ENCODE data around the gene MIEN1. TPM values are rescaled to one million over a fixed set of nuclear protein-coding genes. Genes with fewer than 3 reads are reported as not detected.

Gene MIEN1
- total and polyA plus RNA-seq, 2 of the 13 experiments (the other 11 are each of a cell fraction or from before 2014, with no cell fraction given) = 40.6 to 56.6 TPM

- Histone ChIP-seq H3K36me3 (replicated peaks in 1 of 2; ENCODE audit: control insufficient read depth in 1 of 2, insufficient read depth in 2 of 2, low read length in 2 of 2) (no peaks in the 10 kb centered on the region), H3K9ac (ENCODE audit: insufficient read depth, low read depth, low read length) (no peak overlapping the region), H3K4me1 (ENCODE audit: insufficient read depth, low read length) (no peaks in the 10 kb centered on the region), H3K9me3 (ENCODE audit: low read length) (no peaks in the 10 kb centered on the region), H2AFZ (ENCODE audit: low read length) (no peak overlapping the region), H3K27ac (ENCODE audit: extremely low read length, insufficient read depth, low read length) (no peak overlapping the region), H3K4me2 (ENCODE audit: low read depth, low read length) (no peak overlapping the region), H3K27me3 (ENCODE audit: control insufficient read depth in 1 of 2, insufficient read depth in 2 of 2, low read length in 2 of 2) (peaks cover 0 to 41% of the 10 kb centered on the region in 2 experiments; a peak in 3 of 5 replicates), H3K4me3 (replicated peaks in 1 of 3; ENCODE audit: insufficient read depth in 1 of 3, low read depth in 2 of 3, low read length in 3 of 3) (no peak overlapping the region), H3K79me2 (ENCODE audit: insufficient read depth, low read length) (no peaks in the 10 kb centered on the region), H4K20me1 (ENCODE audit: insufficient read depth, low read length) (no peaks in the 10 kb centered on the region)
- ChIA-PET CTCF (ENCODE audit: low intra/inter-chr PET ratio, low total read pairs) (no interaction called here), POLR2A (no interaction called here)
- no TSS peak for BruUV-seq (replicated peaks)
- no peak for TF ChIP-seq HNRNPH1 (optimal IDR thresholded peaks at IDR 0.05; ENCODE audit: low read depth, low read length)
- intact Hi-C loops (cut with micrococcal nuclease; ENCODE audit: unreplicated experiment) = loop anchor here (10.0 kb wide), 1 partner anchor 87 kb away; the partner anchor contains the start of genes IKZF3 and ZPBP2
- no peak for ATAC-seq
- in situ Hi-C loops (cut with HindIII; ENCODE audit: extremely low pct_ligation_motif_present, low pct_unique_long_range_greater_than_20kb) = no loop called here
- 13% methylated on average over 11 of the region's 11 CpGs for WGBS (ENCODE audit: low lambda C conversion rate)
- DNase-seq (ENCODE audit: low spot score) = no peak
- FAIRE-seq = no peak
Observed at GRCh38 chr17:39777534-39778365, 47.4 kb upstream of the MIEN1 start.

GRCh38 chr17:39776252-39776651 lies 45.9 kb upstream of the MIEN1 start:
- H3K9me3 ChIP-seq (ENCODE audit: low read length) = no peaks in the 10 kb centered on the region
- H3K36me3 ChIP-seq (replicated peaks in 1 of 2; ENCODE audit: control insufficient read depth in 1 of 2, insufficient read depth in 2 of 2, low read length in 2 of 2) = no peaks in the 10 kb centered on the region
- no peak overlapping the region for H3K27ac ChIP-seq (ENCODE audit: extremely low read length, insufficient read depth, low read length)
- no peak for ATAC-seq
- no peak overlapping the region for H3K4me3 ChIP-seq (replicated peaks in 1 of 3; ENCODE audit: insufficient read depth in 1 of 3, low read depth in 2 of 3, low read length in 3 of 3)
- FAIRE-seq = no peak
- no peak for DNase-seq (ENCODE audit: low spot score)
- no peak overlapping the region for H3K4me2 ChIP-seq (ENCODE audit: low read depth, low read length)
- H2AFZ ChIP-seq (ENCODE audit: low read length) = no peak overlapping the region
- no peaks in the 10 kb centered on the region for H3K79me2 ChIP-seq (ENCODE audit: insufficient read depth, low read length)
- no TSS peak for BruUV-seq (replicated peaks)
- intact Hi-C loops (cut with micrococcal nuclease; ENCODE audit: unreplicated experiment) = loop anchor here (10.0 kb wide), 1 partner anchor 89 kb away; the partner anchor contains the start of genes IKZF3 and ZPBP2
- no peaks in the 10 kb centered on the region for H4K20me1 ChIP-seq (ENCODE audit: insufficient read depth, low read length)
- no peaks in the 10 kb centered on the region for H3K4me1 ChIP-seq (ENCODE audit: insufficient read depth, low read length)
- ChIA-PET CTCF (ENCODE audit: low intra/inter-chr PET ratio, low total read pairs) (no interaction called here), POLR2A (no interaction called here)
- H3K9ac ChIP-seq (ENCODE audit: insufficient read depth, low read depth, low read length) = no peak overlapping the region
- in situ Hi-C loops (cut with HindIII; ENCODE audit: extremely low pct_ligation_motif_present, low pct_unique_long_range_greater_than_20kb) = no loop called here
- peaks cover 0 to 45% of the 10 kb centered on the region in 2 experiments; a peak in 3 of 5 replicates for H3K27me3 ChIP-seq (ENCODE audit: control insufficient read depth in 1 of 2, insufficient read depth in 2 of 2, low read length in 2 of 2)
- TF ChIP-seq REXO4 (CRISPR knock-in tag; IDR thresholded peaks at IDR 0.05; ENCODE audit: borderline replicate concordance) (no peak), ZNF101 (CRISPR knock-in tag; IDR thresholded peaks at IDR 0.05; ENCODE audit: borderline replicate concordance, low read depth) (no peak), NFKB2 (CRISPR knock-in tag; IDR thresholded peaks at IDR 0.05; ENCODE audit: borderline replicate concordance) (no peak), ZNF253 (CRISPR knock-in tag; IDR thresholded peaks at IDR 0.05; ENCODE audit: borderline replicate concordance) (no peak), ZNF264 (CRISPR knock-in tag; IDR thresholded peaks at IDR 0.05) (no peak), SALL1 (CRISPR knock-in tag; IDR thresholded peaks at IDR 0.05) (no peak), JDP2 (CRISPR knock-in tag; IDR thresholded peaks at IDR 0.05; ENCODE audit: borderline replicate concordance) (no peak), MAF1 (CRISPR knock-in tag; IDR thresholded peaks at IDR 0.05; ENCODE audit: borderline replicate concordance) (no peak), ZNF513 (CRISPR knock-in tag; conservative IDR thresholded peaks at IDR 0.05) (no peak)

All from HepG2 (cell line).